Ramos (cell line): ENCODE data around the gene VWCE.
"Not testable (repeated sequence)": the region's sequence is repeated elsewhere in the genome, so short reads cannot be mapped to it uniquely, and the experiment has no call there.

ENCODE experiments used
- in situ Hi-C: fragments of 300-500 bp; cut with MboI; formaldehyde crosslinking; loops from one replicate; pipeline ENCODE4 v1.14.3; 2022; ENCODE audit warnings: low sequenced_read_pairs; ENCODE audit not compliant: unreplicated experiment

Gene VWCE

GRCh38 chr11:61222692-61223091 lies 72.4 kb downstream of the VWCE start:
- in situ Hi-C loops, result not testable (repeated sequence)

DNA sequence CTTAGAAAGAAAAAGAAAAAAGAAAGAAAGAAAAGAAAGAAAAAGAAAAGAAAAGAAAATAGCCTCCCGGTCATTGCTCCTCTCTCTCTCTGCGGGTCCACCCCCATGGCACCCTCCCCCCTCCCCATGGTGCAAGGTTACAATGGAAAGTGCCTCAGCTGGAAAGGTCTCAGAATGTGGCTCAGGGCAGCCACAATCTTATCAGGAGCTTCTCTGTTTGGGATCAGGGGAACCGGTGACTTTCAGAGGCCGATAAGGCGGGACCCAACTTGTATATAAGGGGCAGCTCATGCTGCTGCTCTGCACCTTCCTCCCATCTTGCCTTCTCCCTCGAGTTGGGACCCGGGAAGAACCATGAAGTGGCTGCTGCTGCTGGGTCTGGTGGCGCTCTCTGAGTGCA lies 73.1 kb downstream of the VWCE start, which contains the start of gene PGA4:
TSS of gene PGA4 (plus strand) at position 301 of the 400 bp plus-strand sequence. CDS start at position 355, 54 bp downstream.
- in situ Hi-C loops, result not testable (repeated sequence)

- in situ Hi-C loops, result not testable (repeated sequence)
These were observed 76.1 kb downstream of the VWCE start for GRCh38 chr11:61219016-61219415.

DNA sequence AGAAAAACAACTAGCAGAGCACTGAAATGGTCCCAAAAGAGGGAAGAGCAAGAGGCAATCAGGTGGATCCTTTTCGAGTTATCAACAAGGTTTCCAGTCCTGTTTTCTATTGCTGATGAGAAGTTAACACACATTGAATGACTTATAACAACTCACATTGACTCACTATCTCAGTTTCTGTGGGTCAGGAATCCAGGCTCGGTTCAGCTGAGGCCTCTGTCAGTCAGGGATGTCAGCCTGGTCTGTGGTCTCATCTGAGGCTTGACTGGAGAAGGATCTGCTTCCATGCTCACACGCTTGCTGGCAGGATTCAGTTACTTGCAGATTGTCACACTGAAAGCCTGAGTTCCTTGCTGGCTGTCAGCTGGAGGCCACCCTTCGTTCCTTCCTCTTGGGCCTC lies 76.8 kb downstream of the VWCE start:
- in situ Hi-C loops, result not testable (repeated sequence)

DNA sequence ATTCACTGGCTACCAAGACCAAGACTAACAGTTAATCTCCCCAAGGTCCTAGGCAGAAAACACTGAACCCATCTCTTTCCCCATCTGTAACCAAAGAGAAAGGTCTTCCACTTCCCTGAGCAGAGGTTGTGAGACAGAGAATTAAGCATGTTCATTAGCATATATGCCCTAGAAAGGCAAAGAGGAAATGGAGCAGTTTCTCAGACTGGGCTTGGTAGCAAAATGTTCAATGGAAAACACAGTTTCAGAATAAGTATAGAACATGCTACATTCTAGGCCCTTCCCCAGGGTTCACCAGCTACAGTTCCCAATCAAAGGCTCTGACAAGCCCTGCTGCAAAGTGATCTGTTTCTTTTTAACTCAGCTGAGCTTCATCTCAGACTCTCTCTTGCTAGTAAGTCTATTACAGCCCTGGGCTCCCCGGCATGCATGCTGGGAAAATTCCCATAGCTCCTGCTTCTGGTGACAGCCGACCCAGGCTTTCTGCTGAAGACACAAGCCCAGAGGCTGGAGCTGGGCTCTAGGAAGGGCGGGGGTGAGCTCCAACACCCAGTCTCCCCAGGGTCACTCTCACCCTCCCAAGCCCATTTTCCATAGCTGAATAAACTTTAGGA lies 81.3 kb downstream of the VWCE start:
- in situ Hi-C loops, result not testable (repeated sequence)

DNA sequence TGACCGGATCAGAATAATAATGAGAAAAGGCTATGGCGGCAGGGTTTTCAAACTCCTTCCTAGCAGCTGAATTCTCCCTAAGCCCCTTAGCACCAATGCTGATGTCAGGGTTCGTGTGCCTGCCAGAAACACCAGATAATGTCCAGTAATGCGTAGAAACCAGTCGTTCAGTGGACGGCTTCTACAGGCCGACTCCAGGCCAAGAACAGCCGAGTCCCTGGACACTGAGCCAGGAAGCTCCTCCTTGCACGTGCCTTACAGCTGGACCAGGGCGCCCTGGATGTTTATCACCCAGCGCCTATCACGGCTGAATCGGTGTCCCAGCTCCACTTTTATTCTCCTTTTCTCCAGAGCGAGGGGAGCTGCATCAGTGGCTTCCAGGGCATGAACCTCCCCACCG lies 82.9 kb downstream of the VWCE start:
- in situ Hi-C loops, result not testable (repeated sequence)

GRCh38 chr11:61211327-61211952 lies 83.7 kb downstream of the VWCE start:
- in situ Hi-C loops, result not testable (repeated sequence)

DNA sequence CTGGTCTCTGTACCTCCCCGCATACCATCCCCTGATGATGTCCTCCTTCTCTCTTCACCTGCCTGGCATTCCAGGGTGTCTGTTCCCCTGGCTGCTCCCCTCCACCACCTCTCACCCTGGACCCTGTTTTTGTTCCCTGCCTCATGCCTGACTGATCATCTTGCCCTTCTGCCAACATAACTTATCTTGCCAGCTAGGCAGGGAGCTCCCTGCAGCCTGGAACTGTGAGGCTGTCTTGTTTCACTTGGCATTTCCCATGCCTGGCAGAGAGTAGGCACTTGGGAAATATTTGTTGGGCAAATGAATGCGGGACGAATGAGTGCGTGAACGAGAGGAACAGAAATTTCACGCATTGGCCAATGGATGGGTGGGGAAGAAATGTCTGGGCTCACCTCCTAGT lies 84.5 kb downstream of the VWCE start:
- in situ Hi-C loops, result not testable (repeated sequence)
